AG09319 (cell line): Measurements from ENCODE around the gene WDCP.

Experiments used
- DNase-seq: peaks from one replicate; pipeline ENCODE4 v3.0.0-alpha.2; 2010; ENCODE audit warnings: low read depth; ENCODE audit errors: extremely low read depth
- CTCF ChIP-seq: IDR thresholded peaks from 2 replicates; pipeline ENCODE4 v1.5.1; 2011; ENCODE audit warnings: low read depth, mild to moderate bottlenecking, inconsistent platforms, low read length, moderate library complexity

The WDCP gene

GRCh38 chr2:24009680-24010476 lies 37.3 kb downstream of the WDCP start, which contains the start of gene MFSD2B:
MFSD2B (plus strand) TSS chr2:24010085; CDS start chr2:24010097, 12 bp downstream.
- no peak for DNase-seq
- TF ChIP-seq CTCF, result no peak

- no peak for DNase-seq
- TF ChIP-seq CTCF, result no peak
Observed at GRCh38 chr2:24009367-24009679, 37.9 kb downstream of the WDCP start.

- TF ChIP-seq CTCF, result no peak
- no peak for DNase-seq
Observed at GRCh38 chr2:24008672-24009366, 38.4 kb downstream of the WDCP start.

- no peak for TF ChIP-seq CTCF
- DNase-seq, result no peak
Observed at GRCh38 chr2:24007693-24008092, 39.5 kb downstream of the WDCP start.

- TF ChIP-seq CTCF, result no peak
- no peak for DNase-seq
Observed at GRCh38 chr2:23994567-23994966, 52.6 kb downstream of the WDCP start.

GRCh38 chr2:23993736-23994269 lies 53.4 kb downstream of the WDCP start:
- DNase-seq, result no peak
- TF ChIP-seq CTCF, result no peak

- DNase-seq, result no peak
- TF ChIP-seq CTCF, result no peak
Observed at GRCh38 chr2:23992931-23993330, 54.3 kb downstream of the WDCP start.
